Prostate gland (tissue), 2 donors: ENCODE results near the gene MRPS24.

Source experiments
- CTCF ChIP-seq, 4 experiments: fragments of 200-600 bp in 2 of 4; fragments of 450-650 bp in 2 of 4; sonication (generic) in 2 of 4; IDR thresholded peaks; 1 replicate in 3 of 4; 2 replicates in 1 of 4; pipeline ENCODE4 v1.5.1; 2016 to 2019; ENCODE audit warnings: antibody characterized with exemption in 4 of 4, mild to moderate bottlenecking in 2 of 4, moderate library complexity in 2 of 4
- POLR2A ChIP-seq: fragments of 450-650 bp; IDR thresholded peaks from one replicate; pipeline ENCODE4 v1.6.1; 2016; ENCODE audit warnings: antibody characterized with exemption, mild to moderate bottlenecking
- POLR2AphosphoS5 ChIP-seq: sonication (generic); formaldehyde crosslinking; IDR thresholded peaks from one replicate; pipeline ENCODE4 v1.6.1; 2017; ENCODE audit warnings: antibody characterized with exemption

DNA sequence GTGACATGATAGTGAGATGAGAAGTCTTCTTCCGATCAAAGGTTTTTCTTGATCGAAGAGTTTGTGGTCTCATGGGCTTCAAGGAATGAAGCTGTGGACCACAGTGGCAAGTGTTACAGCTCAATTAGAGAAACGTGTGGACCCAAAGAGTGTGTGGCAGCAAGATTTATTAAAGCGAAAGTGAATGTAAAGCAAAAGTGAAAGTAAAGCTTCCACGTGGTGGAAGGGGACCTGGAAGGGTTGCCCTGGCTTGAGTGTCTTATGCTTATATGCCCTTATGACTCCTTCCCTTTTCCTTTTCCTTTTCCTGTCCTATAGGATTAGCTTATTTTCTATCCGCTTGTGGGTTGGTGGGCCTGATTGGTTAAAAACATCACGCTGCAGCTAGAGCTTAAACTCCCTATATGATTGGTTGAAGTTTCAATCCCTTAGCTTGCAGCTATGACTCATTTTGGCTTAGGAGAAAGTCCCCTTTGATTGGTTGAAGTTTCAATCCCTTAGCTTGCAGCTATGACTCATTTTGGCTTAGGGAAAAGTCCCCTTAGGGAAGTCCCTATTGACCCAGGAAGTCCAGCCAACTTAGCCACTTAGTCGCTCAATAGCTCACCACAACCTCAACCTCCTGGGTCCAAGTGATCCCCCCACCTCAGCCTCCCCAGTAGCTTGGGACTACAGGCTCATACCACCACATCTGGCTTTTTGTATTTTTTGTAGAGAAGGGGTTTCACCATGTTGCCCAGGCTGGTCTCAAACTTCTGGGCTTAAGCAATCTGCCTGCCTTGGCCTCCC, 34.7 kb downstream of the MRPS24 start:
- TF ChIP-seq CTCF (IDR thresholded peaks at IDR 0.05) (no peak), POLR2AphosphoS5 (no peak), POLR2A (no peak)
